CD4-positive, alpha-beta T cell treated with Interleukin-4 for 4 hours (primary cell): ENCODE data around the gene ANXA8.
"Not testable (repeated sequence)": the region's sequence is repeated elsewhere in the genome, so short reads cannot be mapped to it uniquely, and the experiment has no call there.

Source experiments
- DNase-seq: peaks from one replicate; pipeline ENCODE4 v3.0.0-alpha.2; 2020

ANXA8 gene

GRCh38 chr10:47462577-47463358 is 21.1 kb downstream of the ANXA8 start:
- not testable (repeated sequence) for DNase-seq

- DNase-seq, result not testable (repeated sequence)
Measured at GRCh38 chr10:47461261-47461687, 22.6 kb downstream of the ANXA8 start.

GRCh38 chr10:47458466-47459154 is 25.3 kb downstream of the ANXA8 start:
- DNase-seq, result no peak

GRCh38 chr10:47457826-47458225 is 26.1 kb downstream of the ANXA8 start:
- DNase-seq, result no peak

GRCh38 chr10:47457528-47457820 is 26.4 kb downstream of the ANXA8 start:
- no peak for DNase-seq

GRCh38 chr10:47456794-47457527 is 27.0 kb downstream of the ANXA8 start:
- no peak for DNase-seq

GRCh38 chr10:47456079-47456785 is 27.7 kb downstream of the ANXA8 start:
- DNase-seq, result no peak

GRCh38 chr10:47455350-47456078 is 28.4 kb downstream of the ANXA8 start:
- DNase-seq, result not testable (repeated sequence)

- no peak for DNase-seq
Measured at GRCh38 chr10:47454780-47455058, 29.2 kb downstream of the ANXA8 start.

- DNase-seq, result no peak
Measured at GRCh38 chr10:47454008-47454779, 29.7 kb downstream of the ANXA8 start.

- DNase-seq, result no peak
Measured at GRCh38 chr10:47453141-47454007, 30.5 kb downstream of the ANXA8 start.

GRCh38 chr10:47452495-47453140 is 31.3 kb downstream of the ANXA8 start:
- DNase-seq, result no peak

- no peak for DNase-seq
Measured at GRCh38 chr10:47451998-47452494, 31.9 kb downstream of the ANXA8 start.

GRCh38 chr10:47451273-47451997 is 32.5 kb downstream of the ANXA8 start:
- no peak for DNase-seq

GRCh38 chr10:47450442-47450841 is 33.5 kb downstream of the ANXA8 start:
- DNase-seq, result no peak

- DNase-seq, result no peak
Measured at GRCh38 chr10:47449979-47450378, 33.9 kb downstream of the ANXA8 start.

- DNase-seq, result no peak
Measured at GRCh38 chr10:47449102-47449978, 34.6 kb downstream of the ANXA8 start.

GRCh38 chr10:47447705-47448104 is 36.2 kb downstream of the ANXA8 start:
- DNase-seq, result no peak
